ENCODE measurements around the gene MOCS3. TPM values are rescaled to one million over a fixed set of nuclear protein-coding genes. Genes with fewer than 3 reads are reported as not detected.

MOCS3 gene
- total RNA-seq, 2 experiments from 2014 or later = 2.7 to 3.0 TPM

GRCh38 chr20:50948132-50948785 lies 10.4 kb upstream of the MOCS3 start:
- peaks cover 10% of the 10 kb centered on the region for H3K4me1 Mint-ChIP-seq (ENCODE audit: low read depth)
- no peaks in the 10 kb centered on the region for H3K27me3 ChIP-seq (ENCODE audit: control insufficient read depth in 1 of 2, insufficient read depth in 2 of 2, low read length in 2 of 2)
- peaks cover 83% of the 10 kb centered on the region for H3K36me3 ChIP-seq (ENCODE audit: insufficient read depth, low read length)
- H3K4me1 ChIP-seq (ENCODE audit: insufficient read depth, low read length) = no peaks in the 10 kb centered on the region
- no peak overlapping the region for H3K4me3 Mint-ChIP-seq
- no peak for TF ChIP-seq CTCF (IDR thresholded peaks at IDR 0.05)
- no peak overlapping the region for H3K27ac Mint-ChIP-seq
- no peaks in the 10 kb centered on the region for H3K9me3 ChIP-seq (ENCODE audit: control insufficient read depth in 1 of 2, insufficient read depth in 1 of 2, low read length in 2 of 2)
- no peak overlapping the region for H3K4me3 ChIP-seq (ENCODE audit: low read length)
- no peak for ATAC-seq (ENCODE audit: poor library complexity)
- intact Hi-C loops (cut with DNase I, micrococcal nuclease) = no loop called here
- H3K36me3 Mint-ChIP-seq (ENCODE audit: low read depth) = peaks cover 98% of the 10 kb centered on the region
- no peak overlapping the region for H3K27ac ChIP-seq (ENCODE audit: low read depth in 1 of 2, low read length in 2 of 2)
- DNase-seq = no peak
- no peaks in the 10 kb centered on the region for H3K27me3 Mint-ChIP-seq
- H3K9me3 Mint-ChIP-seq = no peaks in the 10 kb centered on the region
- POLR2A ChIA-PET = interaction anchor here (1.4 kb wide), 1 partner anchor 10 kb away, joined by 5 read pairs; the partner anchor contains the start of genes DPM1 and MOCS3
- CTCF ChIA-PET = no interaction called here

GRCh38 chr20:50953196-50953595 lies 5.4 kb upstream of the MOCS3 start:
- CTCF ChIA-PET = no interaction called here
- Mint-ChIP-seq H3K9me3 (no peaks in the 10 kb centered on the region), H3K27me3 (no peaks in the 10 kb centered on the region), H3K27ac (no peak overlapping the region), H3K4me1 (ENCODE audit: low read depth) (peaks cover 45% of the 10 kb centered on the region), H3K4me3 (no peak overlapping the region), H3K36me3 (ENCODE audit: low read depth) (peaks cover 86% of the 10 kb centered on the region)
- no peaks in the 10 kb centered on the region for H3K27me3 ChIP-seq (ENCODE audit: control insufficient read depth in 1 of 2, insufficient read depth in 2 of 2, low read length in 2 of 2)
- ATAC-seq (ENCODE audit: poor library complexity) (no peak), DNase-seq (no peak)
- POLR2A ChIA-PET = no interaction called here
- no peaks in the 10 kb centered on the region for H3K9me3 ChIP-seq (ENCODE audit: control insufficient read depth in 1 of 2, insufficient read depth in 1 of 2, low read length in 2 of 2)
- intact Hi-C loops (cut with DNase I, micrococcal nuclease) = no loop called here
- H3K36me3 ChIP-seq (ENCODE audit: insufficient read depth, low read length) = peaks cover 61% of the 10 kb centered on the region
- peaks cover 21% of the 10 kb centered on the region for H3K4me1 ChIP-seq (ENCODE audit: insufficient read depth, low read length)
- no peak for TF ChIP-seq CTCF (IDR thresholded peaks at IDR 0.05)
- no peak overlapping the region for H3K27ac ChIP-seq (ENCODE audit: low read depth in 1 of 2, low read length in 2 of 2)
- H3K4me3 ChIP-seq (ENCODE audit: low read length) = no peak overlapping the region

GRCh38 chr20:50953821-50954220 lies 4.8 kb upstream of the MOCS3 start:
- no peak overlapping the region for H3K4me3 Mint-ChIP-seq
- intact Hi-C loops (cut with DNase I, micrococcal nuclease) = no loop called here
- Histone ChIP-seq H3K9me3 (ENCODE audit: control insufficient read depth in 1 of 2, insufficient read depth in 1 of 2, low read length in 2 of 2) (no peaks in the 10 kb centered on the region), H3K27ac (ENCODE audit: low read depth in 1 of 2, low read length in 2 of 2) (no peak overlapping the region), H3K36me3 (ENCODE audit: insufficient read depth, low read length) (peaks cover 58% of the 10 kb centered on the region), H3K4me1 (ENCODE audit: insufficient read depth, low read length) (peaks cover 21% of the 10 kb centered on the region), H3K4me3 (ENCODE audit: low read length) (no peak overlapping the region), H3K27me3 (ENCODE audit: control insufficient read depth in 1 of 2, insufficient read depth in 2 of 2, low read length in 2 of 2) (no peaks in the 10 kb centered on the region)
- peaks cover 51% of the 10 kb centered on the region for H3K4me1 Mint-ChIP-seq (ENCODE audit: low read depth)
- no peaks in the 10 kb centered on the region for H3K9me3 Mint-ChIP-seq
- ChIA-PET CTCF (no interaction called here), POLR2A (no interaction called here)
- ATAC-seq (ENCODE audit: poor library complexity) (no peak), DNase-seq (no peak)
- peaks cover 86% of the 10 kb centered on the region for H3K36me3 Mint-ChIP-seq (ENCODE audit: low read depth)
- TF ChIP-seq CTCF (IDR thresholded peaks at IDR 0.05) = no peak
- no peak overlapping the region for H3K27ac Mint-ChIP-seq
- no peaks in the 10 kb centered on the region for H3K27me3 Mint-ChIP-seq
